ENCODE results near the gene TVP23A.

TVP23A gene

GRCh38 chr16:10728003-10728887 lies 90.3 kb downstream of the TVP23A start:
- no peak overlapping the region for H3K27ac ChIP-seq
- no peak for DNase-seq (ENCODE audit: low read depth, low spot score)

All from epithelial cell of prostate (primary cell).